Measurements from ENCODE around the gene CRBN. TPM values are rescaled to one million over a fixed set of nuclear protein-coding genes. Genes with fewer than 3 reads are reported as not detected.

CRBN gene
- total RNA-seq, 3 donors from 2014 or later: 111 to 197 (median 143) TPM

- no peak overlapping the region for H3K27ac ChIP-seq
- DNase-seq (ENCODE audit: low spot score in 2 of 2): peak in 1 of 2 donors; percentile 30
- intact Hi-C loops (cut with DNase I; ENCODE audit: low total_unique reads): no loop called here
- no peaks in the 10 kb centered on the region for H3K9me3 ChIP-seq
- TF ChIP-seq POLR2AphosphoS5 (IDR thresholded peaks at IDR 0.05) (no peak), CTCF (IDR thresholded peaks at IDR 0.05) (no peak), POLR2A (IDR thresholded peaks at IDR 0.05) (no peak)
- H3K4me1 ChIP-seq: no peaks in the 10 kb centered on the region
- no peaks in the 10 kb centered on the region for H3K27me3 ChIP-seq
- H3K4me3 ChIP-seq: no peak overlapping the region
- no peaks in the 10 kb centered on the region for H3K36me3 ChIP-seq
These were observed 30.2 kb upstream of the CRBN start for GRCh38 chr3:3209714-3210113.

- Histone ChIP-seq H3K27ac (no peak overlapping the region), H3K36me3 (no peaks in the 10 kb centered on the region), H3K9me3 (no peaks in the 10 kb centered on the region), H3K4me1 (no peaks in the 10 kb centered on the region), H3K27me3 (no peaks in the 10 kb centered on the region), H3K4me3 (no peak overlapping the region)
- no peak for DNase-seq (ENCODE audit: low spot score in 2 of 2)
- TF ChIP-seq POLR2AphosphoS5 (IDR thresholded peaks at IDR 0.05) (no peak), CTCF (IDR thresholded peaks at IDR 0.05) (no peak), POLR2A (IDR thresholded peaks at IDR 0.05) (no peak)
- intact Hi-C loops (cut with DNase I; ENCODE audit: low total_unique reads): no loop called here
These were observed 29.6 kb upstream of the CRBN start for GRCh38 chr3:3209057-3209456.

DNA sequence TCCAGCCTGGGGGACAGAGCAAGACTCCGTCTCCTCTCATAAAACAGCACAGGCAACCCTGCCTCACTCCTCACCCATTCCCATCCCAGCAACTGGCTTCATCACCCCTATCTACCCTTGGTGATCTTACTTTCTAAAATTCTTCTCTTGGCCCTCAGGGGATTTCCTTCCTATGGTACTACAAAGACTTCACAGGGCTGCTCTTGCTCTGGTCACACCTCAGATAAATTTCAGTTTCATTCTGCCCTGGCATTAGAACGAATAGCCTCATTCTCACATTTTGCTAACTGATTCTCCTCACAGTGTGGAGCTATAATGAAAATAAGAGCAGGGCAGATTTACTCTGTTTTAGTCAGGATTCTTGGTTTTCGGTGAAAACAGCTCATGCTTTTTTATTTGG, 22.1 kb upstream of the CRBN start:
- Histone ChIP-seq H3K27ac (no peak overlapping the region), H3K27me3 (no peaks in the 10 kb centered on the region), H3K36me3 (no peaks in the 10 kb centered on the region), H3K4me1 (no peaks in the 10 kb centered on the region), H3K4me3 (no peak overlapping the region), H3K9me3 (no peaks in the 10 kb centered on the region)
- TF ChIP-seq CTCF (IDR thresholded peaks at IDR 0.05) (no peak), POLR2A (IDR thresholded peaks at IDR 0.05) (no peak), POLR2AphosphoS5 (IDR thresholded peaks at IDR 0.05) (no peak)
- intact Hi-C loops (cut with DNase I; ENCODE audit: low total_unique reads): no loop called here
- no peak for DNase-seq (ENCODE audit: low spot score in 2 of 2)

- intact Hi-C loops (cut with DNase I; ENCODE audit: low total_unique reads): no loop called here
- DNase-seq (ENCODE audit: low spot score in 2 of 2): peak in 1 of 2 donors; percentile 33
These were observed 21.2 kb upstream of the CRBN start for GRCh38 chr3:3200632-3201212.

GRCh38 chr3:3199306-3199705, 19.8 kb upstream of the CRBN start:
- H3K27ac ChIP-seq: no peak overlapping the region
- H3K9me3 ChIP-seq: no peaks in the 10 kb centered on the region
- H3K4me1 ChIP-seq: no peaks in the 10 kb centered on the region
- H3K4me3 ChIP-seq: no peak overlapping the region
- intact Hi-C loops (cut with DNase I; ENCODE audit: low total_unique reads): no loop called here
- no peak for DNase-seq (ENCODE audit: low spot score in 2 of 2)
- no peaks in the 10 kb centered on the region for H3K36me3 ChIP-seq
- TF ChIP-seq POLR2AphosphoS5 (IDR thresholded peaks at IDR 0.05) (no peak), POLR2A (IDR thresholded peaks at IDR 0.05) (no peak), CTCF (IDR thresholded peaks at IDR 0.05) (no peak)
- H3K27me3 ChIP-seq: no peaks in the 10 kb centered on the region

More at GRCh38 chr3:3200632-3201212, 21.2 kb upstream of the CRBN start:
- no peaks in the 10 kb centered on the region for H3K36me3 ChIP-seq
- no peaks in the 10 kb centered on the region for H3K27me3 ChIP-seq
- H3K4me3 ChIP-seq: no peak overlapping the region
- H3K4me1 ChIP-seq: no peaks in the 10 kb centered on the region
- TF ChIP-seq POLR2A (IDR thresholded peaks at IDR 0.05) (no peak), CTCF (IDR thresholded peaks at IDR 0.05) (peak in 2 of 3 donors; percentile 82 to 84), POLR2AphosphoS5 (IDR thresholded peaks at IDR 0.05) (no peak)
- no peak overlapping the region for H3K27ac ChIP-seq
- no peaks in the 10 kb centered on the region for H3K9me3 ChIP-seq

Data from breast epithelium (tissue), 4 donors.